Superior temporal gyrus (tissue), 1 donor: ENCODE data around the gene C4orf36.
A peak's percentile ranks its signal among the peaks of the same experiment; 100 is the strongest.

ENCODE experiments used
- DNase-seq: peaks from one replicate; pipeline ENCODE4 v3.0.0-alpha.2; 2016; ENCODE audit errors: extremely low spot score

The C4orf36 gene

GRCh38 chr4:86857341-86858052, 34.7 kb downstream of the C4orf36 start:
- no peak for DNase-seq

- no peak for DNase-seq
These were observed 35.3 kb downstream of the C4orf36 start for GRCh38 chr4:86856896-86857295.

- DNase-seq = no peak
These were observed 36.6 kb downstream of the C4orf36 start for GRCh38 chr4:86855572-86855971.

DNA sequence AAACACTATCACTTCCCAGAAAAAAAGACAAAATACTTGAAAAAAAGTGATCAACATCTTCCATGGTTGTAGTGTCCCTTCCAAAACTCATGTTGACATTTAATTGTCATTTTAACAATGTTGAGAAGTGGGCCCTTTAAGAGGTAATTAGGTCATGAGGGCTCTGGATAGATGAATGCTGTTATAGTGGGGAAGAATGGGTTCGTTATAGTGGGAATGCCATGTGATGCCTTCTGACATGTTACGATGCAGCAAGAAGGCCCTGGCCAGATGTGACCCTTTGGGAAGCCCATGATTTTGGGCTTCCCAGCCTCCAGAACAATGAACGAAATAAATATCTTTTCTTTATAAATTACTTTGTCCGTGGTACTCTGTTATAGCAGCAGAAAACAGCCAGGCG, 39.0 kb downstream of the C4orf36 start:
- no peak for DNase-seq

DNA sequence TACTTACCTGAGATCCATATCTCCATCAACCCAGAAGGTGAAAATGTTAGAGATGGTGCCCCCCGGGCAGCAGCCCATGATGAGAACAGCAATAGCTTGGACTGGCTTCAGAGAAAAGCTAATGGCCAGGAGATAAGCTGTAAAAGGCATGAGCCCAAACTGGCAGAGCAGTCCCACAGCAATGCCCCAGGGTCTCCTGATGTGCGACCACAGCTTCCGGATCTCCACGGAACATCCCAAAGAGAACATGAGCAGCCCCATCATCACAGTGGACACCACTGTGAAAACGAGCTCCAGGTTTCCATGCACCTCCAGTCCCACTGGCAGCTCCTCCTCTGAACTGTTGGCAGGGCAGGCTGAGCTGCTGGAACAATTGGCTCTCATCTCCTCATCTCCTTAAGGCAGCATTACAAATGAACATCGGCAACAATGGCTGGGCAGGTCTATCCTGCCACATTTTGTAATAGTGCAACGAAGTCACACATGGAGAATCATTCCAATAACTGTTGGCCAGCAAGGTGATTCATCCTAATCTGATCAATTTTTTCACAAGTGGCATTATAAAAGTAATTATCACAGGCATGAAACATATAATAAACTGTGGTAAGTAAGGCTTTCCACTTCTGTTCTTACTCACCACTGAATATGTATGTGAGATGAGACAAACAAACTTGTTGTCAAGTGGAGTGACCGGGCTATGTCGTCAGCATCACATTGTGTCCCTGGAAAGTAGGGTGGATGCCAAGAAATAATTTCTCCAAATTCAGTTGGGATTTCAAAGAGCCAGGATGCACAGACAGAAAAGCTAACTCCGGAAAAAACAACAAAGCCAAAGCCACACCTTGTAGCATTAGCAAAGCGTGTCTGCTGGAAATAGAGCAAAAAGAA, 43.2 kb downstream of the C4orf36 start, which contains the start of gene SLC10A6:
Gene SLC10A6 (minus strand): TSS at position 653 of the 888 bp plus-strand sequence. CDS start 269 bp downstream, at position 384.
- peak; percentile 55 for DNase-seq

GRCh38 chr4:86848136-86848535, 44.1 kb downstream of the C4orf36 start:
- DNase-seq = no peak

DNA sequence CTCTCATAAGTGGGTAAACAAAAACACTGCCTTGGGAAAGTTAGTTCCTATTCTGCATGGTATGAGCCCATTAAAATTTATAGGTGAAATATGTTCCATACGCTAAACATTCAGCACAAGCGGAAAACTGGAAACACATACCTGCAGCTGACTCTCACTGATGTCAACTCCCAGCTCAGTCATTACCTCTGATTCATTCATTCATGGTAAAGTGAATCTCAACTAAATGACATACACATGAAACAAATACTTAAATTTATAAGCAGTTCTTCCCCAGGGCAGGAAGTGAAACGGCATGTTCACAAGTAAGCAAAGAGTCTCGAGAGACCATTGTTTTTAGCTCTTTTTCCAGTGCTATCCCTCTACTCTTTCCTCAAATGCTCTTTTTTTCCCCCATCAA, 44.7 kb downstream of the C4orf36 start:
- no peak for DNase-seq

DNA sequence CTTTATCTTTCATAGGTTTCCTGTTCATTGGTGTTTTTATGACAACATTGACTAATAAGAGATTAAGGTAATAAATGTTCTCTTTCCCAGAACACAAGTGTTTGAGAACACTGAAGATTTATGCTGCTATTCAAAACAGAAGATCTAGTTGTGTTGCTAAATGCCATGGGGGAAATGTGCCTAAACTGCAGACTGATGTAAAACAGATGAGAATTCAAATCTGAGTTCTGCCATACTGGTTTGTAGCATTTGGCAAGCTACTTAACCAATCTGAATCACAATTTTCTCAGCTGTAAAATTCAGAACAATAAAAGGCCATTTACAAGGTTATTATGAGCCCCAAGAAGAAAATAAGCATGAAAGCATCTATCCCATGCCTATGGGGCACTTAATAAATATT, 45.3 kb downstream of the C4orf36 start:
- DNase-seq = no peak

DNA sequence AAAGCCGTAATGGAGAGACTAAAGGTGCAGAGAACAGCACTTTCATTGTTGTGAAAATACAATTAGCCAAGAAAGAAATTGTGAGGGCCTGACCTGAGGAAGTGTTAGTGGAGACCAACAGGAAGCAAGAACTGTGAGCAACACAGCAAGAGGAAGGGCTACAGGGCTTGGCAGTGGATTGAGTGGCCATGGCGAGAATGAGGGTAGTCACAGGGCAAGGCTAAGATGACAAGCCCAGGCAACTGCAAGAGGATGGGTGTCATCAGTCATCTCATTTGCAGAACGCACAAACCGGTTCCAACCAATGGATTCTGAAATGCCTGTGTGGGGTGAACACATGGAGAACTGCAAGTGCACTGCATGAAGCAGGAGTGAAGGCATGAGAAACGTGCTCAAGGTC, 46.6 kb downstream of the C4orf36 start:
- DNase-seq = no peak

- no peak for DNase-seq
These were observed 50.9 kb downstream of the C4orf36 start for GRCh38 chr4:86841309-86841708.

DNA sequence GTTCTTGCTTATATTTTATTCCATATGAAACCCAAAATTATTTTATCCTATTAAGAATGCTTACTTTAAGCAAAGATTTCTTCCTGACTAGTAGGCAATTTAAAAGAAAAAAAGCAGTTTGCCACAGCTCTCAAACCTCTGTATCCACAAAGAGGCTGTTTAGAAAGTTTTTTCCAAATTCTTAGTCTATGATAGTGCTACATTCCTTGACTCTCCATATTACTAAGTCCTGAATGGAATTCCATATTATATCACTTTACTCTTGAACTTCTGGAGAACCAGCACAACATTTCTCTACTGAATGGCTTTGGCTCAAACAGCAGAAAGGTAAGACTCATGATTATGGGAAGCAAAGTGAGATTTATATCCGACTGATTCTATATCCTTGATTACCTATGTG, 51.4 kb downstream of the C4orf36 start:
- DNase-seq = no peak

DNA sequence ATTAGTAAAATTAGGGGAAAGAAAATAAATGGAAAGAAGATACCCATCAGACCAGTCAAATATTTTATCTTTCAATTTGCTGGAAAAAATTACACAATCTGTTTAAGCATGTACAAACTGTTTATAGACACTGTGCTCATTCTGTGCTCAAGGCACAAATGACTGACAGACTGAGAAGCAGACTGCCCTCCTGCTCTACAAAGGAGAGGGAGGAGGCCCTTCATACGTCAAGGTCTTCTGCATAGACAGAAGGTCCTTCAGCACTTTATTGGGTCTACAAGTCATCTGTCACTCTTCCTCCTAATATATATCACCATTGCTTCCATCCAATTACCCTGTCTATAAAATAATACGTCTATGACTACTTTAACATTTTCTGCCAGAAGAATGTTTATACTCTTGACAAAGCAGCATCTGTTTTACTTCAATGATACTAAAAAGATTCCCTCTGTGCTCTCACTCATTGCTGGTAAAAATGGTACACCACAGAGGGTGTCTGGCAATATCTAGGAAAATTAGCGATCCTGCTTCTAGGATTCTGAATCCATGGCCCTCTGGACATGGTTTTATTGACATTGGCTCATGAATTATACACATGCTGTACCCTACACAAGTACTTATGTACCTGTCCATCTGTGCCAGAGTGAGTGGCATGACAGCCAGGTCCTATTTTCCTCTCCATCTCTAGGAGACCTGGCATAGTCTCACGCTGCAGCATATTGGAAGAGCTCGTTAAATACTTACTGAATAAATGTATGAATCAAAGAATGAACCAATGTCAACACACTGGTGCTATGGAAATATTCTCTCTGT, 54.3 kb downstream of the C4orf36 start:
- no peak for DNase-seq

GRCh38 chr4:86835677-86836076, 56.5 kb downstream of the C4orf36 start:
- no peak for DNase-seq

DNA sequence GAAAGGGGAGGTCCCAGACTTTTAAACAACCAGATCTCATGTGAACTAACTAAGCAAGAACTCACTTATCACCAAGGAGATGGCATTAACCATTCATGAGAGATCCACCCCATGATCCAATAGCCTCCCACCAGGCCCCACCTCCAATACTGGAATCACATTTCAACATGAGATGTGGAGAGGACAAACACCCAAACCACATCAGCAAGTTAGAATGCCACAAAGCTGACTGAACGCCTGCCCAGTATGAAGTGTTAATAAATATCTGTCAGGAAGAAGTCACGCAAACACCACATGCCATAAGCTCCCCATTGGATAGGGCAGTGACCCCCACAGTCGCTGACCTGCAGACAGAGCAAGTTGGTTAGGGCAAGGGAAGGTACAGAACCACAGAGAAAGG, 57.3 kb downstream of the C4orf36 start:
- no peak for DNase-seq

GRCh38 chr4:86833615-86834014, 58.6 kb downstream of the C4orf36 start:
- DNase-seq = no peak

- no peak for DNase-seq
These were observed 60.7 kb downstream of the C4orf36 start for GRCh38 chr4:86831262-86832130.
